Testis (tissue), 2 donors: ENCODE data around the gene TBC1D10B.

Experiments
- CTCF ChIP-seq, 3 experiments: fragments of 450-650 bp in 2 of 3; fragments of 200-600 bp in 1 of 3; sonication (generic) in 1 of 3; IDR thresholded peaks; one replicate each; pipeline ENCODE4 v1.5.1; 2016 to 2019; ENCODE audit warnings: antibody characterized with exemption in 3 of 3, mild to moderate bottlenecking in 2 of 3, moderate library complexity in 1 of 3
- POLR2A ChIP-seq: fragments of 450-650 bp; IDR thresholded peaks from one replicate; pipeline ENCODE4 v1.6.1; 2017; ENCODE audit warnings: antibody characterized with exemption, mild to moderate bottlenecking, moderate library complexity

DNA sequence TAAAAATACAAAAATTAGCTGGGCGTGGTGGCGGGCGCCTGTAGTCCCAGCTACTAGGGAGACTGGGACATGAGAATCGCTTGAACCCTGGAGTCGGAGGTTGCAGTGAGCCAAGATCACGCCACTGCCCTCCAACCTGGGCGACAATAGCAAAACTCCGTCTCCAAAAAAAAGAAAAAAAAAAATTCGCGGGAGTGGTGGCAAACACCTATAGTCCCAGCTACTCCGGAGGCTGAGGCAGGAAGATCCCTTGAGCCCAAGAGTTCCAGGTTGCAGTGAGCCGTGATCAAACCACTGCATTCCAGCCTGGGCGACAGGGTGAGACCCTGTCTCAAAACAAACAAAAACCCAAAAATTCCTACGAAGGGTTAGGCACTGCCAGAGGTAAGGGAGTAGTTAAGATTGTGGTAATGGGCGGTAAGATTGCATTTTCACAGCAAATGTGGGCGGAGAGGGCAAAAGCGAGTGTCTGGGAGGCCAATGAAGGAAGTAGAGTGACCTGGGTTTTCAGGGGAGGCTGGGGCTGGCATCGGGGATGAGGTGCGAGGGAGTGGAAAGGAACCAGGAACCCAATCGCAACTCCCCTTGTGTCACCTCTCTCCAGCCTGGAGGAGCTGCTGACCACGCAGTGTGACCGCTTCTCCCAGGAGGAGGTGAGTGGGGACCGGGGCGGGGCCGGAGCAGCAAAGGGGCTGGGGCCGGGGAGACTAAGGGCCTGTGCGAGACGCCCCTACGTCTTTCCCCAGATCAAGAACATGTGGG, 6.9 kb upstream of the TBC1D10B start:
- TF ChIP-seq POLR2A (no peak), CTCF (IDR thresholded peaks at IDR 0.05) (no peak)
